ENCODE results near the gene SLC4A3.
"Not testable (repeated sequence)": the region's sequence is repeated elsewhere in the genome, so short reads cannot be mapped to it uniquely, and the experiment has no call there.

Gene SLC4A3

GRCh38 chr2:219679041-219679440 lies 51.6 kb downstream of the SLC4A3 start:
- DNase-seq (ENCODE audit: low read depth in 2 of 2): no peak

DNA sequence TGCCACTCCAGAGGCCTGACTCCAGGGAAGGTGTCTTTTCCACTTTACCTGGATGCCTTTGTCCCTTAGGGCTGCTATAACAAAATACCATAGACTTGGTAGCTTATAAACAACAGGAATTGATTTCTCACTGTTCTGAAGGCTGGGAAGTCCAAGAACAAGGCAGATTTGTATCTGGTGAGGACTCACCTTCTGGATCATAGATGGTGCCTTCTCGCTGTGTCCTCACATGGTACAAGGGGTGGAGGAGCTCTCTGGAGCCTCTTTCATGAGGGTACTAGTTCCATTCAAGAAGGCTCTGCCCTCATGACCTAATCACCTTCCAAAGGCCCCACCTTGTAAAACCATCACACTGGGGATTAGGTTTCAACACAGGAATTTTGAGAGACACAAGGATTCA lies 52.1 kb downstream of the SLC4A3 start:
- DNase-seq (ENCODE audit: low read depth in 2 of 2): no peak

GRCh38 chr2:219680958-219681693 lies 53.7 kb downstream of the SLC4A3 start:
- DNase-seq (ENCODE audit: low read depth in 2 of 2): no peak

GRCh38 chr2:219681694-219682300 lies 54.4 kb downstream of the SLC4A3 start:
- no peak for DNase-seq (ENCODE audit: low read depth in 2 of 2)

DNA sequence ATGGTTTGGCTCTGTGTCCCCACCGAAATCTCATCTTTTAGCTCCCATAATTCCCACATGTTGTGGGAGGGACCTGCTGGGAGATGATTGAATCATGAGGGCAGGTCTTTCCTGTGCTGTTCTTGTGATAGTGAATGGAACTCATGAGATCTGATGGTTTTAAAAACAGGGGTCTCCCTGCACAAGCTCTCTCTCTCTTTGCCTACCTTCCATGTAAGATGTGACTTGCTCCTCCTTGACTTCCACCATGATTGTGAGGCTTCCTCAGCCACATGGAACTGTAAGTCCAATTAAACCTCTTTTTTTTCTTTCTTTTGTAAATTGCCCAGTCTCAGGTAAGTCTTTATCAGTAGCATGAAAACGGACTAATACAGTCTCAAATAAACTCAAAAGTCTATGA lies 56.0 kb downstream of the SLC4A3 start:
- DNase-seq (ENCODE audit: low read depth in 2 of 2): not testable (repeated sequence)

DNA sequence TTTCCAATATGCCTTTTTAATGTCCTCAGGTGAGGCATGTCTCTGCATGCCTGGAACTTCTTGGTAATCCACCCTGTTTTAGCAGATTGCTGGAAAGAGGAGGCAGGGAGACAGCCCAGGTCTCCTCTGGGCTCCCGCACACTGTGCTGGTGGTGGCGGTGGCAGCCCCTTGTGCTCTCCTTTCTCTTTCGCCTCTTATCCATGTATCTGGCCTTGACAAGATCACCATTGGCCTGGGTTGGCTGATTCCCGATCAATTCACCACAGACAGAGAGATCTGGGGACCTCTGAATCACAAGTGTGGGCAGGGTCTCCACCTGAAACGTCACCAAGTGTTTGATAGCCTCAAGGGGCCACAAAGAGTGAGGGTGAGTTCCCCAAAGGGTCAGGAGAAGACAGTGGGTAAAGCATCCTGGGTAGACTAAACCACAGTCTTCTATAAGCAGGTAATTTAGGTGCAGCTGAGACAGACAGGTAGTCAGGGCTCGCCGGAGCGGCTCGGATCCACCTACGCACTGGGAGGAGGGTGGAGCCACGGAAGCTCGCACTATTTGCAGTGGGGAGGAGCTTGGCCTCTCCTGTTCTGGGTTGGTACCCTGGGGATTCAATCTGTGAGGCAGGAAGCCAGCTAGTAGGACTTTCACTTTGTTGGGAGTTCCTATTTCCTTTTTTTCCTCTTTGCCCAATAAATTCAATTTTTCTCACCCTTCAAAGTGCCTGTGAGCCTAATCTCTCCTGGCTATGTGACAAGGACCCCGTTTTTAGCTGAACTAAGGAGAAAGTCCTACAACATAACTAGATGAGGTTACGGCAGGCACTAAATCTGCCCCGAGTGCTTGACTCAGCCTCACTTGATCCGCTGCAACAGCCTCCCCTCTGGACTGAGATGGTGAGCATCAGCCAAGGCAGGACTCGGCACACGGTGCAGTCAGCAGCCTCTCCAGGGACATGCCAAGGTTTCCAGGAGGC lies 57.6 kb downstream of the SLC4A3 start:
- DNase-seq (ENCODE audit: low read depth in 2 of 2): peak; percentile 40 to 52

- DNase-seq (ENCODE audit: low read depth in 2 of 2): no peak
These were observed 59.8 kb downstream of the SLC4A3 start for GRCh38 chr2:219687272-219687671.

DNA sequence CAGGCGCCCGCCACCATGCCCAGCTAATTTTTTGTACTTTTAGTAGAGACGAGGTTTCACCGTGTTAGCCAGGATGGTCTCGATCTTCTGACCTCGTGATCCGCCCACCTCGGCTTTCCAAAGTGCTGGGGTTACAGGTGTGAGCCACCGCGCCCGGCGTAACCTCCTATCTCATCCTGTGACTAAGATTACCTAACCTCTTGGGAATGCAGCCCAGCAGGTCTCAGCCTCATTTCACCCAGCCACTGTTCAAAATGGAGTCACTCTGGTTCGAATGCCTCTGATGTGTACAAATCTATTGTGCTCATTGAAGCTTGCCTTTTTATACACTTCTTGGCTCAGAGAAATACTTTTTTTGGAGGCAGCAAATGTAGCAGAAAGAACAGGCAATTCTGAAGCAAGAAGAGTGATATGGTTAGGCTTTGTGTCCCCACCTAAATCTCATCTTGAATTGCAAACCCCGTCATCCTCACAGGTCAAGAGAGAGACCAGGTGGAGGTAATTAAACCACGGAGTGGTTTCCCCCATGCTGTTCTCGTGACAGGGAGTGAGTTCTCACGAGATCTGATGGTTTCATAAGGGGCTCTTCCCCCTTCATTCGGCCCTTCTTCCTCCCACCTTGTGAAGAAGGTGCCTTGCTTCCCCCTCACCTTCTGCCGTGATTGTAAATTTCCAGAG lies 60.6 kb downstream of the SLC4A3 start:
- DNase-seq (ENCODE audit: low read depth in 2 of 2): no peak

- DNase-seq (ENCODE audit: low read depth in 2 of 2): no peak
These were observed 61.4 kb downstream of the SLC4A3 start for GRCh38 chr2:219688560-219689445.

DNA sequence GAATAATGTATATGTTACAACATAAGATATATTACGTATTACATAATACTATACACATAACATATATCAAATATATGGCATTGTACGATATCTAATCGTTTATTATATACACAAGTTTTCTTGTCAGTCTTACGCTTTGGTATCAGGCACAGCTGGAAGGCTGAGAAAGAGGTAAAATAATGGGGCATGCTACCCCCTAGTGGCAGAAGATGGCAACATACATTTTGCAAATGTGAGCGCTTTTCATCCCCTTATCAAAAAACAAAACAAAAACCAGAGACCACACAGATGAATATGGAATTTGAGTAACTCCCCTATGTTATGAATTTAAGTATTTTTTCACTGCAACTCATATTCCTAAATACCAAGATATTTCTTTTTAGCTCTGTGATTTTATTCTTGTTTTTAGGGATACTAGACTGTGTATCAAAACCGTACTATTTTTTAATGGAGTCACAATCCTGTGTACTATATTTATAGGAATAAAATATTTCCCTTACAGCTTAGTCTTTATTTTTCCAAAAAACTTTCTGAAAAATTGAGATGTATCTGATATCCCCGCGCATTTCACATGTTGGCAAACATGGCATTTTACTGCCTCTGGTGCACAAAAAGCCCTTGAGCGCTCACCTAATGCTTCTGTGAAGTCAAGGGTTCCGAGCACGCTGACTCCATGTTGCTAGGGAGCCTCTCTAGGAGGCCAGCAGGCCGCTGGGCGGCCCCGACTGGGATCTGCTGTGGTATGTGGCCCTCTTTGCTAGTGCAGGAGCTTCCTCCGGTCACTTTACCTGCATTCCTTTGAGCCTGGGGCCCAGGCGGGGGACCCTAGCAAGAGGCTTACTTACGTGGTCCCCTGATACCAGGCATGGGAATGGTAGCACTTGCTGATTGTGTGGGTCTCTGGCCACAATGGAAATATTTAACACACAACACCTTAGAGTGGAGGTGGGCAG lies 62.5 kb downstream of the SLC4A3 start:
- DNase-seq (ENCODE audit: low read depth in 2 of 2): peak; percentile 22 to 30

GRCh38 chr2:219691571-219691970 lies 64.1 kb downstream of the SLC4A3 start:
- no peak for DNase-seq (ENCODE audit: low read depth in 2 of 2)

All from stimulated activated CD4-positive, alpha-beta T cell treated with anti-CD3 and anti-CD28 coated beads, Interleukin-4, amount 100 ng/mL, for 48 hours (primary cell).